ENCODE results near the gene CCDC57. TPM values are rescaled to one million over a fixed set of nuclear protein-coding genes. Genes with fewer than 3 reads are reported as not detected.

CCDC57 gene
- total and polyA plus RNA-seq, 2 of the 4 experiments (the other 2 are of a cell fraction): 7.3 to 31.3 TPM

GRCh38 chr17:82148997-82149396, 63.6 kb downstream of the CCDC57 start:
- no peak overlapping the region for H2BK15ac ChIP-seq (ENCODE audit: low read depth, low read length)
- peaks cover 4% of the 10 kb centered on the region; the same call in 1 of the 2 replicates for H3K9me1 ChIP-seq (ENCODE audit: insufficient read depth, low read length)
- POLR2A ChIA-PET (ENCODE audit: unreplicated experiment): no interaction called here
- H4K20me1 ChIP-seq (ENCODE audit: insufficient read depth, low read length): no peaks in the 10 kb centered on the region; the same call in 1 of the 2 replicates
- no peak overlapping the region for H3K4ac ChIP-seq (ENCODE audit: low read depth, low read length)
- no peaks in the 10 kb centered on the region for H3K4me1 ChIP-seq (ENCODE audit: control insufficient read depth, insufficient read depth, low read length)
- no peak overlapping the region for H2BK5ac ChIP-seq (ENCODE audit: low read depth, low read length, poor library complexity, severe bottlenecking)
- no peak overlapping the region for H3K4me2 ChIP-seq (ENCODE audit: low read depth, low read length)
- no peak overlapping the region for H2AK5ac ChIP-seq (ENCODE audit: low read depth, low read length)
- no TSS peak for BruUV-seq (replicated peaks)
- no peak overlapping the region for H3K23ac ChIP-seq (ENCODE audit: low read depth, low read length)
- no peaks in the 10 kb centered on the region for H3K27me3 ChIP-seq (ENCODE audit: control insufficient read depth, insufficient read depth, low read length)
- CTCF ChIA-PET: no interaction called here
- no peak overlapping the region for H2BK20ac ChIP-seq (ENCODE audit: low read depth, low read length)
- no peak overlapping the region for H4K91ac ChIP-seq (ENCODE audit: insufficient read depth, low read depth, low read length)
- 100% methylated on average over 1 of the region's 2 CpGs; no CpG with 5 or more reads in 1 of the 2 experiments for WGBS, 2 experiments (ENCODE audit: extremely low coverage in 2 of 2, insufficient read length in 1 of 2)
- H3K27ac ChIP-seq (ENCODE audit: insufficient read depth, low read length): no peak overlapping the region
- no peak overlapping the region for H4K5ac ChIP-seq (ENCODE audit: low read depth, low read length)
- no peak overlapping the region for H2BK120ac ChIP-seq (ENCODE audit: low read depth, low read length)
- no peak for DNase-seq
- TF ChIP-seq, protein P1, sequence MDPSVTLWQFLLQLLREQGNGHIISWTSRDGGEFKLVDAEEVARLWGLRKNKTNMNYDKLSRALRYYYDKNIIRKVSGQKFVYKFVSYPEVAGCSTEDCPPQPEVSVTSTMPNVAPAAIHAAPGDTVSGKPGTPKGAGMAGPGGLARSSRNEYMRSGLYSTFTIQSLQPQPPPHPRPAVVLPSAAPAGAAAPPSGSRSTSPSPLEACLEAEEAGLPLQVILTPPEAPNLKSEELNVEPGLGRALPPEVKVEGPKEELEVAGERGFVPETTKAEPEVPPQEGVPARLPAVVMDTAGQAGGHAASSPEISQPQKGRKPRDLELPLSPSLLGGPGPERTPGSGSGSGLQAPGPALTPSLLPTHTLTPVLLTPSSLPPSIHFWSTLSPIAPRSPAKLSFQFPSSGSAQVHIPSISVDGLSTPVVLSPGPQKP (IDR thresholded peaks at IDR 0.05; ENCODE audit: borderline replicate concordance, low read depth, low read length): no peak
- TF ChIP-seq NFE2L2 (IDR thresholded peaks at IDR 0.05; ENCODE audit: low read depth, low read length): no peak
- TF ChIP-seq, protein P2, sequence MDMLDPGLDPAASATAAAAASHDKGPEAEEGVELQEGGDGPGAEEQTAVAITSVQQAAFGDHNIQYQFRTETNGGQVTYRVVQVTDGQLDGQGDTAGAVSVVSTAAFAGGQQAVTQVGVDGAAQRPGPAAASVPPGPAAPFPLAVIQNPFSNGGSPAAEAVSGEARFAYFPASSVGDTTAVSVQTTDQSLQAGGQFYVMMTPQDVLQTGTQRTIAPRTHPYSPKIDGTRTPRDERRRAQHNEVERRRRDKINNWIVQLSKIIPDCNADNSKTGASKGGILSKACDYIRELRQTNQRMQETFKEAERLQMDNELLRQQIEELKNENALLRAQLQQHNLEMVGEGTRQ (IDR thresholded peaks at IDR 0.05; ENCODE audit: low read depth, low read length): no peak
- dilution Hi-C loops (cut with HindIII; ENCODE audit: low sequenced_read_pairs, unreplicated experiment): no loop called here
- peaks cover 0 to 5% of the 10 kb centered on the region in 2 experiments; a peak in 1 of 4 replicates for H3K79me1 ChIP-seq (ENCODE audit: low read depth in 1 of 2, low read length in 2 of 2)
- H2AK9ac ChIP-seq (replicated peaks; ENCODE audit: low read depth, low read length, poor library complexity): no peak overlapping the region
- H3K4me3 ChIP-seq (ENCODE audit: insufficient read depth, low read depth, low read length): no peak overlapping the region
- intact Hi-C loops (cut with micrococcal nuclease): no loop called here
- H3K56ac ChIP-seq (ENCODE audit: extremely low read depth, insufficient read depth, low read length): no peak overlapping the region
- H3K9ac ChIP-seq (ENCODE audit: low read depth, low read length): no peak overlapping the region
- H2AFZ ChIP-seq (replicated peaks; ENCODE audit: low read length, poor library complexity): no peak overlapping the region
- no peak overlapping the region for H3K14ac ChIP-seq (replicated peaks; ENCODE audit: low read depth, low read length)
- no peak for ATAC-seq (ENCODE audit: low read depth)
- no peak overlapping the region for H4K8ac ChIP-seq (ENCODE audit: low read depth in 2 of 2, low read length in 2 of 2)
- H3K18ac ChIP-seq (ENCODE audit: low read depth, low read length): no peak overlapping the region
- H3K9me3 ChIP-seq (ENCODE audit: control insufficient read depth, insufficient read depth, low read length): no peaks in the 10 kb centered on the region
- 0 out of 2 replicates have a peak, but pooled peaks cover 3% of the 10 kb centered on the region for H3K36me3 ChIP-seq (ENCODE audit: control insufficient read depth, insufficient read depth, low read length)
- in situ Hi-C loops (cut with MboI; ENCODE audit: low sequenced_read_pairs): no loop called here

Data from IMR-90 (cell line).